Stomach (tissue), 9 donors: Measurements from ENCODE around the gene COL10A1. TPM values are rescaled to one million over a fixed set of nuclear protein-coding genes. Genes with fewer than 3 reads are reported as not detected.

Experiments
- DNase-seq, 2 donors: peaks; one replicate each; pipeline versions ENCODE4 v3.0.0 to v3.0.0-alpha.2; 2013 to 2019
- H3K27ac ChIP-seq, 5 donors: fragments of 200-600 bp in 4 of 5; sonication (generic) in 4 of 5; one replicate each; pipeline ENCODE4 v1.5.1; 2013 to 2019; ENCODE audit warnings: mild to moderate bottlenecking in 1 of 5, moderate library complexity in 1 of 5
- H3K27me3 ChIP-seq, 3 donors: fragments of 200-600 bp; sonication (generic); one replicate each; pipeline ENCODE4 v1.5.1; 2017 to 2019; ENCODE audit warnings: mixed run types in 1 of 3
- H3K36me3 ChIP-seq, 4 donors: fragments of 200-600 bp; sonication (generic); 1 replicate in 3 of 4; 2 replicates in 1 of 4; pipeline ENCODE4 v1.5.1; 2016 to 2019
- H3K4me1 ChIP-seq, 4 donors: fragments of 200-600 bp; sonication (generic); one replicate each; pipeline ENCODE4 v1.5.1; 2016 to 2019
- H3K4me3 ChIP-seq, 4 donors: fragments of 200-600 bp; sonication (generic) in 3 of 4; one replicate each; pipeline ENCODE4 v1.5.1; 2016 to 2019; ENCODE audit warnings: mild to moderate bottlenecking in 1 of 4
- H3K9me3 ChIP-seq, 4 donors: fragments of 200-600 bp; sonication (generic); one replicate each; pipeline ENCODE4 v1.5.1; 2016 to 2019
- CTCF ChIP-seq, 7 experiments: fragments of 450-650 bp in 4 of 7; fragments of 200-600 bp in 3 of 7; sonication (generic) in 3 of 7; IDR thresholded peaks; one replicate each; pipeline ENCODE4 v1.5.1; 2016 to 2019; ENCODE audit warnings: antibody characterized with exemption in 7 of 7, control low read depth in 2 of 7, mild to moderate bottlenecking in 1 of 7
- EP300 ChIP-seq: sonication (generic); formaldehyde crosslinking; IDR thresholded peaks from one replicate; pipeline ENCODE4 v1.6.1; 2017; ENCODE audit warnings: antibody characterized with exemption
- POLR2A ChIP-seq, 4 donors: fragments of 450-650 bp; IDR thresholded peaks; one replicate each; pipeline ENCODE4 v1.6.1; 2016; ENCODE audit warnings: antibody characterized with exemption in 4 of 4, control low read depth in 2 of 4, mild to moderate bottlenecking in 1 of 4, moderate library complexity in 1 of 4
- POLR2AphosphoS5 ChIP-seq, 3 donors: sonication (generic); formaldehyde crosslinking; IDR thresholded peaks; one replicate each; pipeline ENCODE4 v1.6.1; 2016; ENCODE audit warnings: antibody characterized with exemption in 3 of 3
- WGBS, 5 donors: extraction: QIAGEN DNeasy Blood & Tissue Kit in 3 of 5; methylation state at CpG; one replicate each; pipeline versions ENCODE4 v1.1.5 to v1.1.7; 2013 to 2018; 5-methylcytosine and 5-hydroxymethylcytosine counted together
- intact Hi-C: fragments of 100-400 bp; cut with DNase I; formaldehyde crosslinking; loops from one replicate; pipeline ENCODE4 v1.15.1; 2023; ENCODE audit warnings: low total_unique reads
- polyA plus RNA-seq, 3 donors: library from polyadenylated mRNA; stranded (reverse); fragments of 200-250 nt; gene quantifications; one replicate each; pipeline ENCODE4 v1.2.3, GENCODE V29; 2013
- total RNA-seq, 5 donors: library from RNA; depleted of rRNA; stranded (reverse); fragments of >200 nt; gene quantifications; one replicate each; pipeline versions ENCODE4 v1.1.0 to v1.2.3, GENCODE V29; 2014 to 2016
- donor health status: healthy with polysubstance abuse.
- donor health status: Bipolar disorder and iron deficiency.
- donor health status: healthy.

The COL10A1 gene
- total and polyA plus RNA-seq, 8 donors, result 0.37 TPM; not detected in 7

DNA sequence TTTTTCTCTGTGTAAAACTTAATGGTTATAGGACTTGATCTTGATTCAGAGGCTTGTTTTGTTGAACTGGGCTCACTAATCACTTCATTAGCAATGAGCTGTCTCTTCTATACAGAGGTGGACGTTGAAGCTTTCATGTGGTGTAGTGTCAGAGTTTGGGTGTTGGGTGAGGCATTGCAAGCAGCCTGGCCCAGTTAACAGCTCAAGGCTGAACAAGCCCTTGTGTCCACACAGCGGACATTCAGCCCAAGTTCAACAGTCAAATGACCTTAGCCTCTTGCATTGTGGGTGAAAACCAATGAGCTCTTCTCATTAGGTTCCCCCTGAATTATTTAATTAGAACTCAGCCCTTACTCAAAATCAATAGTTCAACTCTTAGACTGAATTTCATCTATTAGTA, 12.5 kb downstream of the COL10A1 start:
- intact Hi-C loops, result no loop called here
- Histone ChIP-seq H3K27me3 (no peaks in the 10 kb centered on the region), H3K4me3 (no peak overlapping the region), H3K9me3 (no peaks in the 10 kb centered on the region), H3K36me3 (peaks cover 16 to 85% (median 81%) of the 10 kb centered on the region in 4 donors), H3K4me1 (peaks cover 0 to 15% (median 0%) of the 10 kb centered on the region in 4 donors), H3K27ac (no peak overlapping the region)
- WGBS, 5 donors, result 94 to 99% (median 97%) methylated on average over 2 of the region's 2 CpGs
- DNase-seq, result no peak
- TF ChIP-seq POLR2AphosphoS5 (IDR thresholded peaks at IDR 0.05), result no peak
- no peak for TF ChIP-seq EP300
- TF ChIP-seq POLR2A (IDR thresholded peaks at IDR 0.05), result no peak
- TF ChIP-seq CTCF (IDR thresholded peaks at IDR 0.05), result no peak

DNA sequence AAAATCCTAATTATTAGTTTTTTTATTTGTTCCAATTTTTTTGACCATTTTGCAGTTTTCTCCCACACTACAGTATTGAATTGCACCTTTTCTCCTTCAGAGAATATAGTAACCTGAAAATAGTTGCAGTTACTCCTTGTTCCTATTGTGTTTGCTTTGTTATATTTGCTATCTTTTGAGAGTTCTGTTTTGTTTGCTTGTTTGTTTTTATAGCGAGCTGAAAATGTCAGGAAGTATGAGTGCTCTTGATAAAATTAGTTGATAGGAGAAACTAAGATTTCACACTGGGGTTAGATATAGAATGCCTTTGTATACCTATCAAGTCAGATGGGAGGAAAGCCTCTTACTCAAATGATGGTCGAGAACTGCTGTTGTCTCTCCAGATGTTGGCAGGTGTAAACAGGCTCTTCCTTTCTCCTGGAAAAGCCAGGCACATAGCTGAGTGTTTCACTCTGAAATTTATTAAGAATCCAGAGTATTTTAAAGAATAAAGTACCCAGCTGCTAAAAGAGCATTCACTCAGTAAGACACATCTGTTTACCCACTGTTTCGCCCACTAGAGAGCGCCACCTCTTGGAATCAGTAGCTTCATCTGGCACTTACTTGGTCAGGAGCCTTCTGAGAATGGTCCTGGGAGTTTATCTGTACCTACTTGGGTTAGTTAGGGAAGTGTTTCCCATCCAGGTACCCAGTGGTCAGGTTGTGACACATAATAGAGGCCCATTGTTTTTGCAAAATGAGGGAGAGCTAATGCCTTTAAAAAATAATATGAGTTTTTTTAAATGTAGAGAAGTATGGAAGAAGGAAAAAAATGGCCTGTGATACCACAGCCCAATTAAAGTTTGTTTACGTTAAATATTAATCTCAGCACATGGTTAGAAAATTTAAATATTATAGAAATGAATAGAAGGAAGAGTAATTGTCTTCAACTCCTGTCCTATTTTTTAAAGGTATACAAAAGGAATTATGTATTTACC, 14.1 kb downstream of the COL10A1 start:
- 47 to 79% (median 67%) methylated on average over 5 of the region's 5 CpGs for WGBS, 5 donors
- peaks cover 16 to 77% (median 77%) of the 10 kb centered on the region in 4 donors for H3K36me3 ChIP-seq
- no peak for TF ChIP-seq EP300
- TF ChIP-seq POLR2AphosphoS5 (IDR thresholded peaks at IDR 0.05), result no peak
- no peak for TF ChIP-seq POLR2A (IDR thresholded peaks at IDR 0.05)
- no peak for TF ChIP-seq CTCF (IDR thresholded peaks at IDR 0.05)
- peaks cover 0 to 19% (median under 1%) of the 10 kb centered on the region in 4 donors for H3K4me1 ChIP-seq
- no peaks in the 10 kb centered on the region for H3K9me3 ChIP-seq
- intact Hi-C loops, result no loop called here
- H3K27ac ChIP-seq, result no peak overlapping the region
- H3K27me3 ChIP-seq, result no peaks in the 10 kb centered on the region
- DNase-seq, result peak; percentile 37 to 47
- no peak overlapping the region for H3K4me3 ChIP-seq

GRCh38 chr6:116108836-116109235, 17.1 kb downstream of the COL10A1 start:
- peaks cover 16 to 59% (median 54%) of the 10 kb centered on the region in 4 donors for H3K36me3 ChIP-seq
- no peak overlapping the region for H3K27ac ChIP-seq
- H3K9me3 ChIP-seq, result no peaks in the 10 kb centered on the region
- intact Hi-C loops, result no loop called here
- H3K4me3 ChIP-seq, result no peak overlapping the region
- no peaks in the 10 kb centered on the region for H3K27me3 ChIP-seq
- TF ChIP-seq POLR2AphosphoS5 (IDR thresholded peaks at IDR 0.05) (no peak), POLR2A (IDR thresholded peaks at IDR 0.05) (no peak), EP300 (no peak), CTCF (IDR thresholded peaks at IDR 0.05) (no peak)
- peaks cover 12 to 49% (median 20%) of the 10 kb centered on the region in 4 donors for H3K4me1 ChIP-seq
- 40 to 89% (median 46%) methylated on average over 1 of the region's 1 CpG for WGBS, 5 donors
- peak in 1 of 2 donors; percentile 52 for DNase-seq

DNA sequence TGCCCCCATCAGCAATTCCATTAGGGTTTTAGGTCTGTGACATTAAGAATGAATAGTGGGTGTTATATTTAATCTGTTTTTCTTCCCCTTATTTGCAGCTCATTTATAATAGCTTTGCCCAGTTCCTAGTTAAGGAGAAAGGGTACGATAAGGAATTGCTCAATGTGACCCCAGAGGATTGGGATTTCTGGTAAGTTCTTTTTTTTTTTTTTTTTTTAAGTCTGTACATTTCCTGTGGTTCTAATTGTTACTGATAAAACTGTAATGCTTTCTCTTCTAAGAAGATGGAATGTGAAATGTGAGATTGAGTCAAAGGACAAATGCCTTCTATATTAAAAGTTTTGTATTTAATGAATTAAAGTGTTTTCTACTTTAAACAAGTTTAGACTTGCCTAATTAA, 19.8 kb downstream of the COL10A1 start:
- H3K27ac ChIP-seq, result no peak overlapping the region
- WGBS, 5 donors, result 21 to 30% (median 23%) methylated on average over 1 of the region's 1 CpG

More for the DNA sequence above, 19.8 kb downstream of the COL10A1 start:
- TF ChIP-seq POLR2AphosphoS5 (IDR thresholded peaks at IDR 0.05) (no peak), POLR2A (IDR thresholded peaks at IDR 0.05) (no peak), EP300 (no peak), CTCF (IDR thresholded peaks at IDR 0.05) (no peak)
- Histone ChIP-seq H3K4me3 (no peak overlapping the region), H3K36me3 (peaks cover 16 to 35% (median 33%) of the 10 kb centered on the region in 4 donors), H3K9me3 (no peaks in the 10 kb centered on the region), H3K27me3 (no peaks in the 10 kb centered on the region), H3K4me1 (peaks cover 27 to 64% (median 42%) of the 10 kb centered on the region in 4 donors)
- intact Hi-C loops, result no loop called here
- no peak for DNase-seq
